ENCODE data around the gene MACROH2A1.

MACROH2A1 gene

DNA sequence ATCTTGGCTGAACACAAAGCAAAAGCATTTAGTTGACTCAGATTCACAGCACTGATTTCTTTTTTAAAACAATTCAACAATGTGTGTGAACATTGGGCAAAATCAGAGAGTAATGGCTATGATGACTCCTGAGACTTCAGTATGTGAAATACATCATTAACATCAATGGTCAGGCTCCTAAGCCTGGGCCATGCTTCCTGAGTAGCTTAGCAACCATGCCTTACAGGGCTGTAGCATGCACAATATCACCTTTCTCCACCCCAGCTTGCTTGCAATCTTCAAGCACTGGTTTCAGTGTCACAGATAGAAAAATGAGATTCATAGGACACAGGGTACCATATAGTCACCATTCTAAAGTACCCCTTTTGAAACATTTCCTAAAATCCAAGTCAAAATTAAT, 41.3 kb downstream of the MACROH2A1 start:
- FAIRE-seq (no peak), DNase-seq (ENCODE audit: low spot score) (no peak)

DNA sequence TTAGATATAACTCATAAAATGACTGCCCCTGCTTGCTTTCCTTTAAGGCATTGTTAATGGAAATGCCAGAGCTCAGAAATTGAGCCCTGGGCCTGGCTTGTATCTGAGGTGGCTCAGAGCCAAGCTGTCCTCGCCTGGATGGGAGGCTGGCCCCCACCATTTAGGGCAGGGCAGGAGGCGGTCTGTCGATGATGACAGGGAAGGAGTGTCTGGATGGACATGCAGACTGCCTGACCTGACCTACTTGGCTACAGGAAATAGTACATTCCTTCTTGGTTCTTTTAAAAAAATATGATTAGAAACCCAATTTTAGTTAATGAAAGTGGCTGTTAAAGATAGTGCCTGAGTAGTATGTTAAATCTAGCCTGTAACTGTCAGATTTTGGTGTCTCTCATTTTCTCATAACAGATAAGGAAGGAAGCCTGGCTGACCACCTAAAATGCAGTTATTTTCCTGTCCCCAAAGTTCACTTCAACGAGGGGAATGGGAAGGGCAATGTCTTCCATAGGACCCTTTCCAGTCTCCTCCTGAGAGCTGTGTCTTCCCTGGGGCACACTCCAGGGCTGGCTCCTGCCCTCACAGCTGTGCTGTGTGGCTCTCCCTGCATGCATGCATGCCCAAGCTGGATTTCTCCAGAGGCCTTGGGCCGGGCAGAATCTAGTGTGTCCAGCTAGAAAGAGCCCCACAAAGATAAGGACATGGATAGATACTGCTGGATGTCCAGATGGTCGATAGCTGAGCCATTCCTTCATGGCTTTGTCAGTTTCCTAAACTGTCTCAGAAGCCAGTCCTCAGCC, 42.3 kb downstream of the MACROH2A1 start:
- DNase-seq (ENCODE audit: low spot score): no peak
- no peak for FAIRE-seq

DNA sequence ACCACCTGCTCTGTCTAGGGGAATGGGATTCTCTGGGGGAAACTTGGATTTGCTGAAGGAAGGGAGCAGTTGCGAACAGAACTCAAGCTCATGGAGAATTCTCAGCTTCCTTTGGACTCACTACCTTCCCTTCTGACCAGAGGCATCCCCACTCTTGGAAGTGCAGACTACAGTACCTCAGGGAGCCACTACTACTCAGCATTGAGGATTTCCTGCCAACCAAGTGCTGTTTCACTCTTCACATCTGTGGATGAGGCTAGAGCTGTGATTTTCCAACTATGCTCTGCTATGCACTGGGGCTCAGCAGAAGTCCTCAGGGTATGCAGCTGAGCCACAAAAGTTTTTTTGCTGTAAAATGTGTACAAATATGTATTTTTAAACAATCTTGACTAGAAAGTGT, 43.9 kb downstream of the MACROH2A1 start:
- FAIRE-seq (no peak), DNase-seq (ENCODE audit: low spot score) (no peak)

DNA sequence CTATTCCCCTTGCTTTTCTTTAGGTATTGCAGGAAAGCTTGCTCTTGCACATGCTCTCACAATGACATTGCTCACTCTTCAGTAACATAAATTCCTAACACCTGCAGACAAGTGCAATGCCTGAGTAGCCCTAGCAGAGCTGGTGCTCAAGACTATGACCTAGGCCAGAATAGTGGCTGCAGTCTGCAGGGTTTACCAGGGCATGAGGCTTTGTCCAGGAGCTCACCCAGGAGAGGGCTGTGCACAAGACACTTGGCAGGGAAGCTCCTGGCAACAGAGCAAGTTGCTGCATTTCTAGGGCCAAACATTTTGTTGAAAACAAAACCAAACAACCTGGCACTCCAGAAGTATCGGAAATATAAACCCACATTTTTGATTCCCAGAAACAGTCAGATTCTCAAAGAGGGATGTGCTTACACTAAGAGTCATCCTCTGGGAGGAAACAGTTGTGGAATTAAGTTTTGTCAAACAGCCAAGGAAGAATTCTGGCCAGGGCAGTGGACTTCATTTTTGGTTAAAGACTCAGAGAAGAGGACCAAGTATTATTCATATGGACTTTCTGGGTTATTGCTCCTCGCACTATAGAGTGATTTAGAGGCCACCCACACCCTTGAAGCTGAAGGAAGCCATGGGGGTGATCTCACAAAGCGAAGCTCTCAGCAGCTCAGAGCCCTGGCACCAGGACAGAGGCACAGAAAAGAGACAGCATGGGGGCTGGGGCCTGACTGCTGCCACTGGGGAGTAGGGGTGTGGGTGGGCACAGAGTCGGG, 44.9 kb downstream of the MACROH2A1 start:
- FAIRE-seq (no peak), DNase-seq (ENCODE audit: low spot score) (no peak)

DNA sequence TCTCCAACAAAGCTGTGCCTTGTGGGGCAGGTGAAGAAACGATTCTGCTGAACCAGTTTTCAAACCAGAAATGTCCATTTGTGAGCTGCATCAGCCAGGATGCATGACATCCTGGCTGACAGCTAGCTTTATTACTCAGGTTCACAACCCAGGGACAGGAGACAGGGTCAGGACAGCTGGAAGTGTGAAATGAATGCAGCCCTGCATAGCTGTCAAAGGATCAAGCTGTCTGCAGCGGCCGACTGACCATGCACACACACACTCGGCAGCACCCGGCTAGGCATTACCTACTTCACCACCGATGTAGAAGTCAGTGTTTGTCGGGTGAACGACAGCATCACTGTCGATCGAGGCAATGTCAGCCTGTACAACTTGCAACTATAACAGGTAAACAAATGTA, 48.5 kb downstream of the MACROH2A1 start:
- FAIRE-seq (no peak), DNase-seq (ENCODE audit: low spot score) (no peak)

DNA sequence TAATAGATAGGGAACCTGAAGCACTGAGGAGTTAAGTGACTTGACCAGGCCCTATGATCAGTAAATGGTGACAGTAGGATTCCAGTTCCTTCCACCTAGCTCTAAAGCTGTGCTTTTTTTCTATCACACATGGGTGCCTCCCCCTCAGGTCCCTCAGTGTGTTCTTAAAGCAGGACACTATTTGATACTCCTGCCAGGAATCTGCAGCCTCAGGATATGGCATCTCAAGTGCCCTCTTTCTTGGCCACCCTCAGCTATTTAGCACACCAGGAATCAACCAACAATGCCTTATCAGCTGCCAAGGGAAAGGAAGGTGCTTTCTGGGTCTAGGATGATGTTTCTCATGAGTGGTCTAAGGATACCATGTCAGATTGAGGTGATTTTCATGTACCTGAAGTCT, 49.1 kb downstream of the MACROH2A1 start:
- no peak for FAIRE-seq

DNA sequence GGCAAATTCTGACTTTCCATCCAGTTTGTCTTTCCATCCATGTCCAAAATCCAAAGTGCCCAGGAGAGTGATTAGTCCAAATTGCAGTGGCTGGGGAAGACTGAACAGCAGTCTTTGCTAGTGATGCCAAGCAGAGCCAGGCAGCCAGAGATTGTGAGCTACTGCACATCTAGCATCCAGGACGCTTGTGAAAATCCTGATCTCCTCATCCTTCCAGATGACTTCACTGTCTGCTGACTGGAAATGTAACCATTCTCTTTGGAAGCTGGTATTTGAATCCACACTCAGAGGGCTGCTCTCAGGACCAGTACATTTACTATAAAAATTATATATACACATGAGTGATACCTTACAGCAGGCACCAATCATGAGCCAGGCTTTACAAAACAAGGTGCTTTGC, 49.6 kb downstream of the MACROH2A1 start:
- DNase-seq (ENCODE audit: low spot score): no peak
- FAIRE-seq: no peak

More for the DNA sequence above, 49.1 kb downstream of the MACROH2A1 start:
- no peak for DNase-seq (ENCODE audit: low spot score)

DNA sequence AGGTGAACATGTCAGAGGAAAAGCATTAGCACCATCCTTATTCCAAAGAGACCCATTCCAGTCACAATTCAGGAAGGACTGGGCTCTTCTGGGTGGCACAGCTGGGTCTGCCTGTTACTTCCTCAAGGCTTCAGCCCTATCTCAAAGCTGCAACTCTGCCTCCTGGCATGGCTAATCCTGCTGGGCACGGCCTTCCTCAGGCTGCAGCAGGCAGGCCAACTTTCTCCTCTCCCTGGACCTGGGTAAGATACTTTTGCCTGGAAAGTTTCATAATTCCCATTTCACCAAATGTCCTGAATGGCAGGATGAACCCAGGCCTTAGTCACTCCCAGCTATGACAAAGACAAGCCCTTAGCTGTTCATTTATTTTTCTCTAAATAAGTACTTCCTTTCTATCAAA, 50.1 kb downstream of the MACROH2A1 start:
- no peak for FAIRE-seq
- DNase-seq (ENCODE audit: low spot score): no peak

DNA sequence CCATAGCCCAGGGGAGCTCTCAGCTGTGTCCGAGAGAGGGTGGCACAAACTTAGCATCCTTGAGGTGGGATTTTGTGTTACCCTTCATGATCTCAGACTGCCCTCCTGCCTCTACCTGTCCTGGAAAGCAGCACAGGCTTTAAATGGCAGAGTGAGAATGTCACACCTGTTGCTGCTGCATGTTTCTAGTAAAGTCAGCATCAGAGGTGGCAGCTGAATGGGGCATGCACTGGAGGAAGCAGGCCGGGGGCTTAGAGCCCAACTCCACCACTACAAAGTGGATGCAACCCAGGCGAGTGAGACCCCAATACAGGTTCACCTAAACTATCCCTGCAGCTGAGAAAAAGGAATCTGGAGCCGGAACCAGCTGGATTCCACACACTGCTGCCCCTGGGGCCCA, 51.6 kb downstream of the MACROH2A1 start:
- FAIRE-seq (no peak), DNase-seq (ENCODE audit: low spot score) (no peak)

DNA sequence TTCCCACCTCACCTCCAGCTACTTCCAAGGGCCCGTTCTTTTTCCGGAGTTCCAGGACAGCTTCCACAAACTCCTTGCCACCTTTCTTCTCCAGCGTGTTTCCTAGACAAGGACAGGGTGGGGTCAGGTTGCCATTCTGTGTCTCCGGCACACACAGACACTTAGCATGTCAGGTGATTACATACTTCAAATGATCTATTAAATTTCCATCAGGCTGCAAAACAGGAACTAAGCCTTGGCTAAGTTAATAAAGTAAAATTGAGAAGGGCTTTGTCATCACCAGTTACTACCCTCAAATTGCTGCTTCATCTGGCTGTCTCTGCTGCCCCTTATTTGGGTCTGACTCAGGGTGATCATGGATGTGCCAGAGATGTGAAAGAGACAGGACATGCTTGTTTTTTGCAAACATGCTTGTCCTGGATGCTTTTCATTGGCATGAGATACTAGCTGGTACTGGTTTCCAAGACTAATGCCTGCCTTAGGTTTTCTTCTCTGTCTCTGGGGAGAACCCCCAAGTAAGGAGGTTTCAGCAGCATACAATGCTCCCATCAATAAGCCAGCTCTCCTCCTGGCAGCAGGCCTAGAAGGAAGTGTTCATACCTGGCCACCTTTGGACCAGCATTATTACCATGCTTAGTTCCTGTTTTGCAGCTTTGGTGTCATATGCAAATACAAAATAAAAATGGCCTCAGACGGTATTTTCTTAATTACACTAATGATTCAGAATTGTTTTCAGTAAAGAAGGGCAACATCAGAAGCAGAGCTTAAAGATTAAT, 52.9 kb downstream of the MACROH2A1 start:
- FAIRE-seq (no peak), DNase-seq (ENCODE audit: low spot score) (no peak)

DNA sequence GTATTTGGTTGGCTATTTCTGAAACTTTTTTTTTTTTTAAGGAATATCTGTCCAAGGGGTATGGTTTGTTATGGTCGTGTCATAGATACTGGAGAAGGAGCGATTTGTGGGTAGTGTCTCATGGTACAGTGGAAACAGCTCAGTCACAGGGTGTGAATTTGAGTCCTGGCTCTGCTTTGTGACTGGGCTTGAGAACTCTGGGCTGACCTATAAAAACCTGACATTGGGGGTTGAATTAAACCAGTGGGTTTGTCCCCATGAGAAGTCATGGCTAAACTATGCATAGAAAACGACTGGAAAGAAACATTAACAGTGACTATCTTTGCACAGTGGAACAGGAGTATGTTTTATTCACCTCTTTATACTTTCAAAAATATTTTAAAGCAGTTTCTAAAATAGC, 54.7 kb downstream of the MACROH2A1 start:
- DNase-seq (ENCODE audit: low spot score): no peak
- no peak for FAIRE-seq

DNA sequence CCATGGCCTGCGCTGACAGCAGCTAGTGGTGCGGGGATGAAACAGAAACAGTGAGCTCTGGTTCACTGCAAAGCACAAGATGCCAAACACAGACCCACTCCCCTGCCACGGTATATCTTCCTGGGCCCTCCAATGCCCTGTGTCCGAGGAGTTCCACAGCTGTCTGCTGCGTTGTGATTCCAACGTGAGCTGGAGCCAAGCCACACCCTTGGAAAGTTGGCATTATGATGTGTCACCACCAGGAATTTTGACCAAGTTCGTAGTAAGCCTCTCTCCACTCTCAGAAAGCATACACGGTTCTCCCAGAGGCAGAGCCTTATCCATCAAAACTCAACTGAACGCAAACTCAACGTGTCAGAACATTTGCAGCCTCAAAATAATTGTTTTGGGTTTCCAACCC, 55.6 kb downstream of the MACROH2A1 start:
- no peak for FAIRE-seq
- DNase-seq (ENCODE audit: low spot score): no peak

DNA sequence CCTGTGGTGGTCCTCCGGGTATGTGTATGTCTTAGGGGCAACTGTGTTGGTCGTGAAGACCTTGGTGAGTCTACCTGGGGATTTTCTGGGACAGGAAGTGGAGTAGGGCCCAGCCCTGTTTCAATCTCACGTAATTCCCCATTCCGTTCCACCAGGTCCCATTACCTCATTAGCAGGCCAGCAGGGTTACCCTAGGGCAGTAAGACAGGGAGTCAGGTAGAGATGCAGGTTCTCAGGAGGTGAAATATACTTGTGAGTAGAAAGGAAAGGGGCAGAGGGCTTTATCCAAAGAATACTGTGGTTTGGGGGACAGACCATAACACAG, 56.5 kb downstream of the MACROH2A1 start:
- no peak for FAIRE-seq
- DNase-seq (ENCODE audit: low spot score): no peak

DNA sequence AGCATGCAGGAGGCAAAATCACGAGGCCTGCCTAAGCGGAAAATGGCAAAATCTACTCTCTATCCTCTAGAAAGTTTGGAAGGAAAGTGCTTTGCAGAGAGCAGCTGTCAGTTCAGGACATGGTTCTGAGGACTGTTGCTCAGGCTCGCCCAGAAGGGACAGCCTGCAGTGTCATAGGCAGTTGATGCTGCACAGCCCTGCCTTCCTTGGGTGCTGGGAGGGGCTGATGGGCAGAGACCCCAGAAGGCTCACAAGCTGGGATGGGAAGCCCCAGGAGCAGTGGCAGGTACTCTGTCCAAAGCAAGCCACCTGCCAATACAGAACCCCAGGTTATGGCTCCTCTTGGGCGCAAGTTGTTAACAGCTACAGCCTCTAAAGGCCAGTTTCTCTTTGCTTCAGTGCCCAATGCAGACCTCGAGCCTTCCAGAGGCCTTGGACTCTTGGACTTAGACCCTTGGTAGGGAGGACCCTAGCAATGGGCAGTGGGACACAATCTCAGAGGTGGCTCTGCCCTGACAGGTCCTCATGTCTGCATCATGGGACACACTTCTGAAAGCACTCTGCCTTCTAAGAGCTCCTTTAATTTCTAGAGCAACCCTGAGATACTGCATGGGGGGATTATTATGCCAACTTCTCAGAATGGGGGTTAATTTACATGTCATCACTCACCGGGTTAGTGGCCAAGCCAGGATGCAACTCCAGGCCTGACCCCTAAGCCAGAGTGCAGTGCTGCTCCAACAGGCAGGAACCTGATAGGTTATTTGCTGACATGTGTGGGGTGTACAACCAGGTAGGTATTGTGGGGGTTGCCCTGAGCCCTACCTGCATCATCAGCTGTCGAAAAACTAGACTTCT, 57.1 kb downstream of the MACROH2A1 start:
- DNase-seq (ENCODE audit: low spot score) (no peak), FAIRE-seq (no peak)

DNA sequence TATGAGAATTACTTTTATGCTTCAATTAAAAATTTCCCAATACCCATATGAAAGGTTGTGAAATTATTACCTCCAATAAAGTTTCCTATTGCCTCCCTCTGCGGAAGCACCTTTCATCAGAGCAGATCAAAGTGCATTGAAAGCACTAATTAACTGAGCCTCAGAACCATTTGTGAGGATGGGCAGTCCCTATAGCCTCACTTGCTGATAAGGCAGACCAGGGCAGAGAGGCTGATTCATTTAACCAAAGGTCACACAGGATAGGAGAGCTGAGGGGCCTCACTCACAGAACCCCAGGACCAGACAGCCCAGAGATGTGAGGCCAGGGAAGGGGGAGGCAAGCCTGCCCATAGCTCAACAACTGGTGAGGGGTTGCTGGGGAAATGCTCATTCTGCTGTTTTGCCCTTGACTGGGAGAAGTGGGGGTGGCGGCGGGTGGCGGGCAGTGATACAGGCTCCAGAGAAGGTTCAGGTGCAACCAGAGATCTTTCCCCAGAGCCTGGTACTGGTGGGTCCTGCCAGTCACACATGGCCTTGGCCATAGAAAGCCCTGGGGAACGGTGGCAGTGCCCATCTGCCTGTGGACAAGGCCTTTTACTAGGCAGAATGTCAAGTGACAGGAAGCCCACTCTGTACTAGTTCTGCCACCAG, 57.9 kb downstream of the MACROH2A1 start:
- no peak for FAIRE-seq
- no peak for DNase-seq (ENCODE audit: low spot score)

DNA sequence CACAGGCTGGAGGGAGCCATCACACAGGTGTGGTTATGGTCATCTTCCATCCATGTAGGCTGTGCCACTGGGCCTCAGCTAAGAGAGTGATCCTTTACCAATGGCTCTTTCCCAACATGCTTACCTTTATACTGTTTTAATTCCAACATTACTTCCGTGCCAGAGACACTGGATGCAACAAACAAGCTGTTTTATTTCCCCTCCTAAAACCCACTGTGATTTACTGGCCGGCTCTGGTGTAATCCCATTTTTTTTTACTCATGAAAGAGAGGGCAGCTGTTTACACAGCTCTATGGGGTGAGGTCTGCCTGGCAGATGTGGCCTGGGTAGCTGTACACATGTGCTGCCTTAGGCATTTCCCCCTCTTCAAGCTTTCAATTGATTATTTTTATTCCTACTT, 58.5 kb downstream of the MACROH2A1 start:
- DNase-seq (ENCODE audit: low spot score): no peak
- FAIRE-seq: no peak

DNA sequence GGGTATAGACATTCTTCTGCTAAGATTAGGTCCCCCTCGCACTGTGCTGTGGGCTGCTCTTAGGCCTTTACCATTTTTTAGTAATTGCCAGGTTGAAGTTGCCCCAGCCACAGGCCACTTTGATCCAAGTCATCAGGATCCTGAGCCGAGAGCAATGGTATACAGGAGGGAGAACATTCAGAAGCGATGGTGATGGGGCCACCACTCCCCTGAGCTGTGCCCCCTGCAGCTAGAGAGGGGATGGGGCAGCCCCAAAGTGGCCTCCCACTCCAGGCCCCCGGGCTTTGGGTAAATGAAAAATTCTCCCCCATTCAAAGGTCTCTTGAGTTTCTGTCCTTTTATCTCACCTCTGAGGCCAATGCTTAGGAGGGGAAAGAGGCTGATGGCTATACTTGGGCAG, 59.4 kb downstream of the MACROH2A1 start:
- DNase-seq (ENCODE audit: low spot score) (no peak), FAIRE-seq (no peak)

DNA sequence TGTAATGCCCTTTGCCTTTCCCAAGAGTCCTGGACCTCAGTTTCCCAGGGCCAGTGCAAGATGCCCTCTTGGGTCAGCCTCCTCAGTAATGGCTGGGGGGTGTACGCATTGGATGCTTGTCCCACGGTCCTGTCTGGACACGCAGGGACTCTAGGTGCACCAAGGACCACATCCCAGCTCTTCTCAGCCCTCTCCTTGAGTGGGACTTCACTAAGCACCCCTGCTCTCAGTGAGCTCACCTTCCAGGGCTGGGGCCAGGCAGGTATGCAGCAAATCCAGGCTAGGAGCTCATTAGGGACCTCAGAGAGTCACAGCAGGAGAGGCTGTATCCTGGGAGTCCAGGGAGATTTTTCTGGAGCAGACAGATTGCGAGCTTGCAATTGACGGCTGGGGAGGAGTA, 59.8 kb downstream of the MACROH2A1 start:
- DNase-seq (ENCODE audit: low spot score) (no peak), FAIRE-seq (no peak)

DNA sequence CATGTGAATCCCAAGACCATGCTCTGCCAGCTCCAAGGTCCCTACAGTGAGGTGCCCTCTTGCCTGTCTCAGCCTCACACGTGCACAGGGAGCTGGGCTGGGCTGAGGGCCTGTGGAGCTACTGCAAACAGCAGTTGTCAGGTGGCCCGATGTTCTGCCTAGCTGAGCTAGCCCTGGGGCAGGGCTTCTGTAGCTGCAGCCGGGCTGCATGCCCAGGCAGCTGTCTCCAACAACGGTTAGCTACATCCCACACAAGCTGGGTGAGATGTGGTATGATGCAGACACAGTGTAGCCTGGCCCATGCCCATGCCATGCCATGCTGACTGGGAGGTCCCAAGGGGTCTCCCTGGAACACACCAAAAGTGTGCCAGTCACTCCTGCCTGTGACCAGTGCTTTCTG, 62.0 kb downstream of the MACROH2A1 start:
- FAIRE-seq: no peak
- DNase-seq (ENCODE audit: low spot score): no peak

DNA sequence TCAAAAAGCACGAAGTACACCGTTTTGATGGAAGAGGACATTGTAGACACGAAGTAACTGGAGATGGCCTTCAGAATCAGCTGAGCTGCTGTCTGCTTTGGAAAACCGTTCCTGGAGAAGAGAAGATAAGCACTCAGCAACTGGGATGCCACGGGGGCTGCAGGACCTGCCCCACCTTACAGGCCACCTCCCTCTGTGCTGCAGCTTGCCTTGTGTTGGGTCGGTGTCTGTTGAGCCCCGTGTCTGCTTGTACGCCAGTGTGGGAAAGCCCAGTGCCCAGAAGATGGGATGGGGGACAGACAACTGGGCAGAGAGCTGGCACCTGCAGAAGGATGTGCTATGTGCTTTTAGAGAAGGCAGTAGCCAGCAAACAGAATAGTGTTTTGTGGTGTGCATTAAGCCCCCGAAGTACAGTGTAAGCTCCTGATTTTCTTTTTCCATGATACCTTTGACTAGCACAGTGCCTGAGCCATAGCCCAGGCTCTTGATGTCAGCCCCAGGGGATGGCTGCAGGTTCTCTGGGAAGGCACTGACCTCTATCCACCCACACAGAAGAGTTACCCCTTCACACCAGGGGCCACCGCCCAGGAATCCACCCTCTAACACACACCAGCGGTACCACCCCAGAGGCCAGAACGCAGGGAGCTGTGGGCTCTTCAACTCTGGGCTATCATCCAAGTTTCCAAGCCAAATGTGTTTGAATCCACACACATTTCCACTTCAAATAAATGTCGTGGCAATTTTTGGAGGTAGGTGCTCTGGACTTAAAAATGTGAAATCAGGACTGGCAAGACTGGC, 63.8 kb downstream of the MACROH2A1 start:
- no peak for DNase-seq (ENCODE audit: low spot score)
- FAIRE-seq: no peak
